IMR-90 (cell line): ENCODE data around the gene UBE2E2. TPM values are rescaled to one million over a fixed set of nuclear protein-coding genes. Genes with fewer than 3 reads are reported as not detected.

Experiments used
- ATAC-seq: fragments of 200-7000 bp; cut with Tn5 transposase; 2 replicates; pipeline ENCODE4 v1.9.1; 2020; ENCODE audit warnings: low read depth, mild to moderate bottlenecking, moderate library complexity
- BruUV-seq: library from RNA; stranded (reverse); fragments of 400-500 nt; replicated peaks from 2 replicates; lab custom pipeline; 2021; lab: Mats Ljungman, UMichigan
- CTCF ChIA-PET: fragments of 300-600 bp; formaldehyde crosslinking; extraction: SDS; loops from one replicate; lab custom pipeline; 2021; ENCODE audit warnings: antibody characterized with exemption; lab: Yijun Ruan, JAX
- POLR2A ChIA-PET: fragments of 300-600 bp; sonication (Branson Sonifier 250); formaldehyde crosslinking; loops from one replicate; lab custom pipeline; 2022; ENCODE audit warnings: antibody characterized with exemption; ENCODE audit not compliant: unreplicated experiment; lab: Charles Lee
- DNase-seq: peaks from one replicate; pipeline ENCODE4 v3.0.0; 2013
- H2AFZ ChIP-seq: replicated peaks from 2 replicates; pipeline ENCODE3; 2013; ENCODE audit warnings: low read length, mild to moderate bottlenecking; ENCODE audit not compliant: poor library complexity
- H2AK5ac ChIP-seq: 2 replicates; pipeline ENCODE4 v1.6.1; 2013; ENCODE audit warnings: low read depth, low read length, inconsistent platforms
- H2AK9ac ChIP-seq: replicated peaks from 2 replicates; pipeline ENCODE3; 2013; ENCODE audit warnings: mild to moderate bottlenecking, low read depth, low read length, moderate library complexity; ENCODE audit not compliant: poor library complexity
- H2BK120ac ChIP-seq: 2 replicates; pipeline ENCODE4 v1.6.1; 2013; ENCODE audit warnings: low read depth, low read length, inconsistent platforms
- H2BK15ac ChIP-seq: 3 replicates; pipeline ENCODE4 v1.6.1; 2013; ENCODE audit warnings: low read depth, low read length, inconsistent platforms
- H2BK20ac ChIP-seq: 2 replicates; pipeline ENCODE4 v1.6.1; 2013; ENCODE audit warnings: low read depth, mild to moderate bottlenecking, inconsistent platforms, low read length, moderate library complexity
- H2BK5ac ChIP-seq: 2 replicates; pipeline ENCODE4 v1.6.1; 2013; ENCODE audit warnings: mild to moderate bottlenecking, low read depth, low read length, inconsistent platforms; ENCODE audit not compliant: poor library complexity, severe bottlenecking
- H3K14ac ChIP-seq: replicated peaks from 2 replicates; pipeline ENCODE4 v1.6.1; 2013; ENCODE audit warnings: low read depth, low read length, inconsistent platforms
- H3K18ac ChIP-seq: 2 replicates; pipeline ENCODE4 v1.6.1; 2013; ENCODE audit warnings: low read depth, low read length, control low read depth
- H3K23ac ChIP-seq: 2 replicates; pipeline ENCODE4 v1.6.1; 2013; ENCODE audit warnings: low read depth, low read length, inconsistent platforms
- H3K27ac ChIP-seq: 2 replicates; pipeline ENCODE4 v1.5.1; 2013; ENCODE audit warnings: mild to moderate bottlenecking, control low read depth, low read length; ENCODE audit not compliant: insufficient read depth
- H3K27me3 ChIP-seq: 2 replicates; pipeline ENCODE4 v1.6.1; 2013; ENCODE audit warnings: low read length; ENCODE audit not compliant: control insufficient read depth, insufficient read depth
- H3K36me3 ChIP-seq: 2 replicates; pipeline ENCODE4 v1.6.1; 2013; ENCODE audit warnings: low read length, mixed read lengths; ENCODE audit not compliant: control insufficient read depth, insufficient read depth
- H3K4ac ChIP-seq: 2 replicates; pipeline ENCODE4 v1.6.1; 2013; ENCODE audit warnings: low read depth, low read length, inconsistent platforms
- H3K4me1 ChIP-seq: 2 replicates; pipeline ENCODE4 v1.6.1; 2013; ENCODE audit warnings: low read length, mixed read lengths; ENCODE audit not compliant: control insufficient read depth, insufficient read depth
- H3K4me2 ChIP-seq: 2 replicates; pipeline ENCODE4 v1.6.1; 2013; ENCODE audit warnings: low read depth, mild to moderate bottlenecking, control low read depth, low read length, moderate library complexity
- H3K4me3 ChIP-seq: 2 replicates; pipeline ENCODE4 v1.5.1; 2013; ENCODE audit warnings: low read depth, mild to moderate bottlenecking, control low read depth, low read length, moderate library complexity; ENCODE audit not compliant: insufficient read depth
- H3K56ac ChIP-seq: 2 replicates; pipeline ENCODE4 v1.6.1; 2013; ENCODE audit warnings: low read length, inconsistent platforms; ENCODE audit not compliant: insufficient read depth; ENCODE audit errors: extremely low read depth
- H3K79me1 ChIP-seq, 2 experiments: 2 replicates each; pipeline ENCODE4 v1.6.1; 2013; ENCODE audit warnings: low read length in 2 of 2, inconsistent platforms in 1 of 2, low read depth in 1 of 2
- H3K9ac ChIP-seq: 2 replicates; pipeline ENCODE4 v1.6.1; 2013; ENCODE audit warnings: low read depth, low read length, control low read depth
- H3K9me1 ChIP-seq: 2 replicates; pipeline ENCODE4 v1.6.1; 2013; ENCODE audit warnings: low read length, inconsistent platforms; ENCODE audit not compliant: insufficient read depth
- H3K9me3 ChIP-seq: 2 replicates; pipeline ENCODE4 v1.6.1; 2013; ENCODE audit warnings: low read length; ENCODE audit not compliant: control insufficient read depth, insufficient read depth
- H4K20me1 ChIP-seq: 2 replicates; pipeline ENCODE4 v1.6.1; 2013; ENCODE audit warnings: low read length, inconsistent platforms; ENCODE audit not compliant: insufficient read depth
- H4K5ac ChIP-seq: 2 replicates; pipeline ENCODE4 v1.6.1; 2013; ENCODE audit warnings: mild to moderate bottlenecking, low read depth, low read length, control low read depth
- H4K8ac ChIP-seq, 2 experiments: 2 replicates each; pipeline ENCODE4 v1.6.1; 2013; ENCODE audit warnings: low read depth in 2 of 2, low read length in 2 of 2, control low read depth in 1 of 2, inconsistent platforms in 1 of 2
- H4K91ac ChIP-seq: 2 replicates; pipeline ENCODE4 v1.6.1; 2013; ENCODE audit warnings: low read depth, low read length, inconsistent platforms; ENCODE audit not compliant: insufficient read depth
- BHLHE40 ChIP-seq: fragments of 150-350 bp; IDR thresholded peaks from 2 replicates; pipeline ENCODE4 v1.6.1; 2016; ENCODE audit warnings: mild to moderate bottlenecking, low read depth, low read length
- FOS ChIP-seq: fragments of 150-350 bp; IDR thresholded peaks from 2 replicates; pipeline ENCODE4 v1.6.1; 2016; ENCODE audit warnings: low read depth, low read length
- MAFK ChIP-seq: IDR thresholded peaks from 2 replicates; pipeline ENCODE4 v1.6.1; 2012; ENCODE audit warnings: low read depth, low read length, improper control_type of control experiment
- MAZ ChIP-seq: IDR thresholded peaks from 2 replicates; pipeline ENCODE4 v1.6.1; 2012; ENCODE audit warnings: low read depth, mild to moderate bottlenecking, low read length, improper control_type of control experiment, moderate library complexity, borderline replicate concordance
- MXI1 ChIP-seq: IDR thresholded peaks from 2 replicates; pipeline ENCODE4 v1.6.1; 2012; ENCODE audit warnings: low read depth, mild to moderate bottlenecking, low read length, moderate library complexity, borderline replicate concordance
- NFE2L2 ChIP-seq: fragments of 150-350 bp; IDR thresholded peaks from 2 replicates; pipeline ENCODE4 v1.6.1; 2016; ENCODE audit warnings: low read depth, mild to moderate bottlenecking, low read length
- POLR2A ChIP-seq: IDR thresholded peaks from 2 replicates; pipeline ENCODE4 v1.6.1; 2012; ENCODE audit warnings: mild to moderate bottlenecking, low read depth, low read length
- RCOR1 ChIP-seq: IDR thresholded peaks from 2 replicates; pipeline ENCODE4 v1.6.1; 2012; ENCODE audit warnings: mild to moderate bottlenecking, low read length, improper control_type of control experiment; ENCODE audit not compliant: insufficient replicate concordance
- RFX5 ChIP-seq: IDR thresholded peaks from 2 replicates; pipeline ENCODE4 v1.8.0; 2012; ENCODE audit warnings: low read depth, mild to moderate bottlenecking, low read length, moderate library complexity
- SMC3 ChIP-seq: fragments of 150-350 bp; IDR thresholded peaks from 2 replicates; pipeline ENCODE4 v1.6.1; 2016; ENCODE audit warnings: low read depth, mild to moderate bottlenecking, antibody characterized with exemption, low read length, moderate library complexity
- WGBS, 2 experiments: methylation state at CpG; one replicate each; pipeline versions ENCODE4 v1.1.5 to v1.1.7; 2013; ENCODE audit warnings: missing lambda C conversion rate in 2 of 2; ENCODE audit not compliant: insufficient read length in 1 of 2; ENCODE audit errors: extremely low coverage in 2 of 2; 5-methylcytosine and 5-hydroxymethylcytosine counted together
- dilution Hi-C: fragments of 300-500 bp; cut with HindIII; formaldehyde crosslinking; loops from one replicate; pipeline ENCODE4 v1.14.3; 2018; ENCODE audit warnings: low sequenced_read_pairs; ENCODE audit not compliant: unreplicated experiment
- in situ Hi-C: fragments of 300-500 bp; cut with MboI; formaldehyde crosslinking; loops from 3 replicates; pipeline ENCODE4 v1.14.3; 2019; ENCODE audit warnings: low sequenced_read_pairs, inconsistent platforms, mixed read lengths
- intact Hi-C: fragments of 100-400 bp; cut with micrococcal nuclease; formaldehyde crosslinking; loops from 2 replicates; pipeline ENCODE4 v1.10.0; 2022
- polyA plus RNA-seq, 3 experiments: library from polyadenylated mRNA; depleted of rRNA; stranded (reverse); fragments of >200 nt; gene quantifications; 2 replicates each; pipeline ENCODE4 v1.2.3, GENCODE V29; 2012; ENCODE audit warnings: low replicate concordance in 1 of 3
- total RNA-seq: library from RNA; depleted of rRNA; stranded (reverse); fragments of >200 nt; gene quantifications from 2 replicates; pipeline ENCODE4 v1.2.3, GENCODE V29; 2012
- TF ChIP-seq, protein P1 (sequence below): fragments of 150-350 bp; IDR thresholded peaks from 2 replicates; pipeline ENCODE4 v1.6.1; 2017; ENCODE audit warnings: mild to moderate bottlenecking, antibody characterized with exemption, low read length, low read depth
- TF ChIP-seq, protein P2 (sequence below): fragments of 150-350 bp; IDR thresholded peaks from 2 replicates; pipeline ENCODE4 v1.6.1; 2016; ENCODE audit warnings: low read depth, mild to moderate bottlenecking, low read length, moderate library complexity, borderline replicate concordance

The UBE2E2 gene
- total and polyA plus RNA-seq, 2 of the 4 experiments (the other 2 are of a cell fraction), result 18.6 to 32.7 TPM

DNA sequence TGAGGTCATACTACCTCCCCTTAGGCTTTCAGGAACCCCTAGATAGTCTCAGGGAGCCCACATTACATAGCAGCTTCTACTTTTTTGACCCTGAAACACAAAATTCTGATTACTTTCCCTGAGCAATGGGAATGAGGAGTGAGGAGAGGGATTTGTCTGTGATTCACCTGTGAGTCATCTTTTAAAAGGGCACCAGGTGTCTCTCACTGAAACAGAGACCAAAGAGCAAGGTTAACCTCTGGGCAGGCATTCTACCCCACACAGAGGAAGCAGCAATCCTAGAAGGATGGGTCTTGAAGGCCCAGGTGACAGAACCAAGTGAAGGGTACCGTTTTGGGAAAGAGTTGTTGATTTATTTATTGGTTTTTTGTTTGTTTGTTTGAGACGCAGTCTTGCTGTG is 31.1 kb upstream of the UBE2E2 start:
- no peak overlapping the region for H3K4me2 ChIP-seq
- no peak overlapping the region for H2BK120ac ChIP-seq
- in situ Hi-C loops (no loop called here), intact Hi-C loops (no loop called here), dilution Hi-C loops (no loop called here)
- no peak overlapping the region for H2BK5ac ChIP-seq
- DNase-seq, result no peak
- H2AK5ac ChIP-seq, result no peak overlapping the region
- no peak overlapping the region for H3K23ac ChIP-seq
- no TSS peak for BruUV-seq
- no peaks in the 10 kb centered on the region for H4K20me1 ChIP-seq
- H2BK15ac ChIP-seq, result no peak overlapping the region
- no peak overlapping the region for H4K5ac ChIP-seq
- H2AFZ ChIP-seq, result no peak overlapping the region
- no peak for ATAC-seq
- H3K9me3 ChIP-seq, result no peaks in the 10 kb centered on the region; the same call in 1 of the 2 replicates
- no peak overlapping the region for H2BK20ac ChIP-seq
- no peak overlapping the region for H3K56ac ChIP-seq
- no peak overlapping the region for H3K9ac ChIP-seq
- no peaks in the 10 kb centered on the region for H3K4me1 ChIP-seq
- H3K14ac ChIP-seq, result no peak overlapping the region
- H3K4ac ChIP-seq, result no peak overlapping the region
- H3K27me3 ChIP-seq, result peaks cover 14% of the 10 kb centered on the region
- no peaks in the 10 kb centered on the region for H3K9me1 ChIP-seq
- H3K36me3 ChIP-seq, result no peaks in the 10 kb centered on the region
- no peak overlapping the region for H2AK9ac ChIP-seq
- no peak overlapping the region for H3K18ac ChIP-seq
- CTCF ChIA-PET, result no interaction called here
- no peak overlapping the region for H4K91ac ChIP-seq
- POLR2A ChIA-PET, result no interaction called here
- TF ChIP-seq MAZ, result no peak
- TF ChIP-seq FOS, result no peak
- no peak for TF ChIP-seq RCOR1
- TF ChIP-seq NFE2L2, result no peak
- TF ChIP-seq, protein P1, sequence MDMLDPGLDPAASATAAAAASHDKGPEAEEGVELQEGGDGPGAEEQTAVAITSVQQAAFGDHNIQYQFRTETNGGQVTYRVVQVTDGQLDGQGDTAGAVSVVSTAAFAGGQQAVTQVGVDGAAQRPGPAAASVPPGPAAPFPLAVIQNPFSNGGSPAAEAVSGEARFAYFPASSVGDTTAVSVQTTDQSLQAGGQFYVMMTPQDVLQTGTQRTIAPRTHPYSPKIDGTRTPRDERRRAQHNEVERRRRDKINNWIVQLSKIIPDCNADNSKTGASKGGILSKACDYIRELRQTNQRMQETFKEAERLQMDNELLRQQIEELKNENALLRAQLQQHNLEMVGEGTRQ, result no peak
- TF ChIP-seq RFX5, result no peak
- no peak for TF ChIP-seq SMC3
- TF ChIP-seq POLR2A, result no peak
- no peak for TF ChIP-seq BHLHE40
- TF ChIP-seq MAFK, result no peak
- TF ChIP-seq, protein P2, sequence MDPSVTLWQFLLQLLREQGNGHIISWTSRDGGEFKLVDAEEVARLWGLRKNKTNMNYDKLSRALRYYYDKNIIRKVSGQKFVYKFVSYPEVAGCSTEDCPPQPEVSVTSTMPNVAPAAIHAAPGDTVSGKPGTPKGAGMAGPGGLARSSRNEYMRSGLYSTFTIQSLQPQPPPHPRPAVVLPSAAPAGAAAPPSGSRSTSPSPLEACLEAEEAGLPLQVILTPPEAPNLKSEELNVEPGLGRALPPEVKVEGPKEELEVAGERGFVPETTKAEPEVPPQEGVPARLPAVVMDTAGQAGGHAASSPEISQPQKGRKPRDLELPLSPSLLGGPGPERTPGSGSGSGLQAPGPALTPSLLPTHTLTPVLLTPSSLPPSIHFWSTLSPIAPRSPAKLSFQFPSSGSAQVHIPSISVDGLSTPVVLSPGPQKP, result no peak
- no peak for TF ChIP-seq MXI1
- no peak overlapping the region for H3K27ac ChIP-seq
- H3K79me1 ChIP-seq, result no peaks in the 10 kb centered on the region
- no peak overlapping the region for H4K8ac ChIP-seq
- no CpG with 5 or more reads among the region's 2 CpGs for WGBS, 2 experiments
- no peak overlapping the region for H3K4me3 ChIP-seq
